ENCODE results near the gene BTBD9.

- no peak for TF ChIP-seq POLR2A (IDR thresholded peaks at IDR 0.05)
- TF ChIP-seq, protein P1, sequence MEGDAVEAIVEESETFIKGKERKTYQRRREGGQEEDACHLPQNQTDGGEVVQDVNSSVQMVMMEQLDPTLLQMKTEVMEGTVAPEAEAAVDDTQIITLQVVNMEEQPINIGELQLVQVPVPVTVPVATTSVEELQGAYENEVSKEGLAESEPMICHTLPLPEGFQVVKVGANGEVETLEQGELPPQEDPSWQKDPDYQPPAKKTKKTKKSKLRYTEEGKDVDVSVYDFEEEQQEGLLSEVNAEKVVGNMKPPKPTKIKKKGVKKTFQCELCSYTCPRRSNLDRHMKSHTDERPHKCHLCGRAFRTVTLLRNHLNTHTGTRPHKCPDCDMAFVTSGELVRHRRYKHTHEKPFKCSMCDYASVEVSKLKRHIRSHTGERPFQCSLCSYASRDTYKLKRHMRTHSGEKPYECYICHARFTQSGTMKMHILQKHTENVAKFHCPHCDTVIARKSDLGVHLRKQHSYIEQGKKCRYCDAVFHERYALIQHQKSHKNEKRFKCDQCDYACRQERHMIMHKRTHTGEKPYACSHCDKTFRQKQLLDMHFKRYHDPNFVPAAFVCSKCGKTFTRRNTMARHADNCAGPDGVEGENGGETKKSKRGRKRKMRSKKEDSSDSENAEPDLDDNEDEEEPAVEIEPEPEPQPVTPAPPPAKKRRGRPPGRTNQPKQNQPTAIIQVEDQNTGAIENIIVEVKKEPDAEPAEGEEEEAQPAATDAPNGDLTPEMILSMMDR (IDR thresholded peaks at IDR 0.05) = no peak
These were observed 152.3 kb downstream of the BTBD9 start for GRCh38 chr6:38487423-38487822.
